Ovary (tissue), 9 donors: ENCODE measurements around the gene PLCB3. TPM values are rescaled to one million over a fixed set of nuclear protein-coding genes. Genes with fewer than 3 reads are reported as not detected.

ENCODE experiments used
- DNase-seq, 5 donors: peaks; one replicate each; pipeline ENCODE4 v3.0.0-alpha.2; 2019 to 2020
- H3K27ac ChIP-seq, 2 donors: fragments of 200-600 bp; one replicate each; pipeline versions ENCODE4 v1.5.1 to v1.8.0; 2019 to 2022
- H3K27me3 ChIP-seq: fragments of 200-600 bp; one replicate; pipeline ENCODE4 v1.8.0; 2022
- H3K36me3 ChIP-seq: fragments of 200-600 bp; sonication (generic); one replicate; pipeline ENCODE4 v1.5.1; 2019
- H3K4me1 ChIP-seq: one replicate; pipeline ENCODE4 v1.8.1; 2013; ENCODE audit warnings: mild to moderate bottlenecking, moderate library complexity; ENCODE audit not compliant: insufficient read depth
- H3K4me3 ChIP-seq: fragments of 200-600 bp; sonication (generic); one replicate; pipeline ENCODE4 v1.5.1; 2017
- H3K9me3 ChIP-seq, 2 donors: fragments of 200-600 bp in 1 of 2; sonication (generic) in 1 of 2; one replicate each; pipeline versions ENCODE4 v1.5.1 to v1.8.1; 2013 to 2019; ENCODE audit warnings: mild to moderate bottlenecking in 1 of 2, moderate library complexity in 1 of 2
- EP300 ChIP-seq: sonication (generic); formaldehyde crosslinking; IDR thresholded peaks from one replicate; pipeline ENCODE4 v1.6.1; 2017; ENCODE audit warnings: antibody characterized with exemption
- POLR2A ChIP-seq: fragments of 450-650 bp; IDR thresholded peaks from one replicate; pipeline ENCODE4 v1.6.1; 2017; ENCODE audit warnings: antibody characterized with exemption, mild to moderate bottlenecking, moderate library complexity
- WGBS, 3 donors: extraction: QIAGEN DNeasy Blood & Tissue Kit in 1 of 3; methylation state at CpG; one replicate each; pipeline versions ENCODE4 v1.1.5 to v1.1.7; 2013 to 2017; 5-methylcytosine and 5-hydroxymethylcytosine counted together
- intact Hi-C, 4 donors: fragments of 100-400 bp; cut with DNase I; formaldehyde crosslinking; loops; one replicate each; pipeline versions ENCODE4 v1.11.0 to v1.15.1; 2022 to 2023
- polyA plus RNA-seq, 2 donors: library from polyadenylated mRNA; stranded (reverse); fragments of 200-250 nt in 1 of 2; fragments of 350-450 nt in 1 of 2; fragmentation: Illumina TruSeq in 1 of 2; extraction: RNeasy Lipid Tissue Mini Kit (QIAGEN cat#74804) in 1 of 2; gene quantifications; one replicate each; pipeline ENCODE4 v1.2.3, GENCODE V29; 2013 to 2014
- total RNA-seq, 7 donors: library from RNA; depleted of rRNA in 2 of 7; stranded (reverse); fragments of >200 nt in 2 of 7; fragmentation: NEBNext Ultra II Directional in 3 of 7; extraction: Animal tissue kit (Norgen Biotek cat#: 25700) in 3 of 7; gene quantifications; one replicate each; pipeline versions ENCODE4 v1.1.0 to v1.2.4, GENCODE V29; 2016 to 2023
- TF ChIP-seq, protein P1 (sequence below), 3 donors: fragments of 450-650 bp in 2 of 3; fragments of 200-600 bp in 1 of 3; IDR thresholded peaks; one replicate each; pipeline versions ENCODE4 v1.5.1 to v1.8.0; 2016 to 2022; ENCODE audit warnings: antibody characterized with exemption in 3 of 3, mild to moderate bottlenecking in 1 of 3
- donor health status: DM: no; HTN: no; CAD: no; lungs with moderate emphysema.
- donor health status: DM: no; HTN: no; CAD: no.
- donor health status: Bipolar disorder and iron deficiency.
- donor health status: DM: yes; HTN: yes; CAD: no.
- donor health status: DM: no; HTN: no; CAD: no.
- donor health status: DM: yes; HTN: yes; CAD: no.

Gene PLCB3
- total and polyA plus RNA-seq, 9 donors, result 5.3 to 44.8 (median 29.1) TPM

DNA sequence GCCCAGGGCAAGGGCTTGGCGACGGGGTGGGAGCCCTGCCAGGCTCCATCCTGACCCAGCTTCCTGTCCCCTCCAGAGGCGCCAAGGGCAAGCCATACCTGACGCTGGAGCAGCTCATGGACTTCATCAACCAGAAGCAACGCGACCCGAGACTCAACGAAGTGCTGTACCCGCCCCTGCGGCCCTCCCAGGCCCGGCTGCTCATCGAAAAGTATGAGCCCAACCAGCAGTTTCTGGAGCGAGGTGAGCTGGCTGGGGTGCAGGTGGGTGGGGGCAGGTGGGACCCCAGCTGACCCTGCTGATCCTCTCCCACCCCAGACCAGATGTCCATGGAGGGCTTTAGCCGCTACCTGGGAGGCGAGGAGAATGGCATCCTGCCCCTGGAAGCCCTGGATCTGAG is 5.0 kb downstream of the PLCB3 start:
- no peaks in the 10 kb centered on the region for H3K9me3 ChIP-seq
- H3K4me1 ChIP-seq, result peaks cover 5% of the 10 kb centered on the region
- WGBS, 3 donors, result 81 to 85% (median 82%) methylated on average over 15 of the region's 15 CpGs
- no peaks in the 10 kb centered on the region for H3K27me3 ChIP-seq
- H3K27ac ChIP-seq, result no peak overlapping the region
- no peak for TF ChIP-seq POLR2A
- no peak for TF ChIP-seq EP300
- TF ChIP-seq, protein P1, sequence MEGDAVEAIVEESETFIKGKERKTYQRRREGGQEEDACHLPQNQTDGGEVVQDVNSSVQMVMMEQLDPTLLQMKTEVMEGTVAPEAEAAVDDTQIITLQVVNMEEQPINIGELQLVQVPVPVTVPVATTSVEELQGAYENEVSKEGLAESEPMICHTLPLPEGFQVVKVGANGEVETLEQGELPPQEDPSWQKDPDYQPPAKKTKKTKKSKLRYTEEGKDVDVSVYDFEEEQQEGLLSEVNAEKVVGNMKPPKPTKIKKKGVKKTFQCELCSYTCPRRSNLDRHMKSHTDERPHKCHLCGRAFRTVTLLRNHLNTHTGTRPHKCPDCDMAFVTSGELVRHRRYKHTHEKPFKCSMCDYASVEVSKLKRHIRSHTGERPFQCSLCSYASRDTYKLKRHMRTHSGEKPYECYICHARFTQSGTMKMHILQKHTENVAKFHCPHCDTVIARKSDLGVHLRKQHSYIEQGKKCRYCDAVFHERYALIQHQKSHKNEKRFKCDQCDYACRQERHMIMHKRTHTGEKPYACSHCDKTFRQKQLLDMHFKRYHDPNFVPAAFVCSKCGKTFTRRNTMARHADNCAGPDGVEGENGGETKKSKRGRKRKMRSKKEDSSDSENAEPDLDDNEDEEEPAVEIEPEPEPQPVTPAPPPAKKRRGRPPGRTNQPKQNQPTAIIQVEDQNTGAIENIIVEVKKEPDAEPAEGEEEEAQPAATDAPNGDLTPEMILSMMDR (IDR thresholded peaks at IDR 0.05), result no peak
- H3K36me3 ChIP-seq, result no peaks in the 10 kb centered on the region
- H3K4me3 ChIP-seq, result no peak overlapping the region
- intact Hi-C loops, result no loop called here
- DNase-seq, result no peak

GRCh38 chr11:64258356-64258755 is 7.0 kb downstream of the PLCB3 start:
- DNase-seq, result no peak
- Histone ChIP-seq H3K27ac (no peak overlapping the region), H3K9me3 (no peaks in the 10 kb centered on the region), H3K4me3 (no peak overlapping the region), H3K36me3 (no peaks in the 10 kb centered on the region), H3K27me3 (no peaks in the 10 kb centered on the region), H3K4me1 (no peaks in the 10 kb centered on the region)
- WGBS, 3 donors, result 86 to 94% (median 89%) methylated on average over 23 to 24 of the region's 24 CpGs
- TF ChIP-seq EP300 (no peak), POLR2A (no peak)
- TF ChIP-seq, protein P1 (IDR thresholded peaks at IDR 0.05), result no peak
- intact Hi-C loops, result no loop called here

DNA sequence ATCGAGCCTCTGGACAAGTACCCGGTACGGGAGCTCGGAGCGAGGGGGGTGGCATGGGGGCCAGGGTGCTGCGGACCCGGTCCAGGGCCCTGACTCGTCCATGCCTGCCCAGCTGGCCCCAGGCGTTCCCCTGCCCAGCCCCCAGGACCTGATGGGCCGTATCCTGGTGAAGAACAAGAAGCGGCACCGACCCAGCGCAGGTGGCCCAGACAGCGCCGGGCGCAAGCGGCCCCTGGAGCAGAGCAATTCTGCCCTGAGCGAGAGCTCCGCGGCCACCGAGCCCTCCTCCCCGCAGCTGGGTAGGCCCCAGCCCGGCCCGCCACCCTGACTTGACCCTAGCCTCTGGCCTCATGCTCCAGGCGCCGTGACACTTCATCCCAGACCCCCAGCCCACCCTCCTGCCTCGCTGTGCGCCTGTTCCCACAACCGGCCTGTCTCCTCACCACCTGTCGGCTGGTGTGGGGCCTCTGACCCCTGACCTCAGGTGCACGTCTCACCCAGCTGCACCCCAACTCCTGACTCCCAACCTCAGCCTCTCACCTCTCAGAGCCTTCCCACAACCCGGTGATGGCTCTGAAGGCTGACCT is 7.7 kb downstream of the PLCB3 start:
- H3K9me3 ChIP-seq, result no peaks in the 10 kb centered on the region
- 87 to 93% (median 88%) methylated on average over 31 to 32 of the region's 32 CpGs for WGBS, 3 donors
- intact Hi-C loops, result no loop called here
- H3K27me3 ChIP-seq, result no peaks in the 10 kb centered on the region
- no peaks in the 10 kb centered on the region for H3K36me3 ChIP-seq
- H3K27ac ChIP-seq, result no peak overlapping the region
- H3K4me1 ChIP-seq, result no peaks in the 10 kb centered on the region
- DNase-seq, result no peak
- TF ChIP-seq, protein P1 (IDR thresholded peaks at IDR 0.05), result no peak
- no peak for TF ChIP-seq EP300
- TF ChIP-seq POLR2A, result no peak
- H3K4me3 ChIP-seq, result no peak overlapping the region

DNA sequence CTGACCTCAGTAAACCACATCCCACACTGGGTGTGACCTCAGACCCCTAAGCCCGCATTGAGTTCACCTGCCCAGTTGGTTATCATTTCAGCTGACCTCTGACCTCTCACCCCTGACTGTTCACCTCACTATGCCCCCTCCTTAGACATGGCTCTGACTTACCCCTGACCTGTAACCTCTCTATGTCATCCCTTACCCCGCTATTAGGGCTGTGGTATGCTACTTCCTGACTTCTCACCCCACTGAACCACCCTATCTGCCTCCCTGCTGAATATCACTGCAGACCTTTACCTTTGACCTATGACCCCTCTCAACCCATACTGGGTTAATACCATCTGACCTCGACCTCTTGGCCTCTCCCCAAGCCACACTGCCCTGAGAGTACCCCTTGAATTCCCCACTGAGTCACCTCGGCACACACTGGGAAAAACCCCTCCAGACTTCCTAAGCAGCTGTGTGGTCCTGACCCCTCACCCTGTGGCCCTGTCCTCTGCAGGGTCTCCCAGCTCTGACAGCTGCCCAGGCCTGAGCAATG is 8.3 kb downstream of the PLCB3 start:
- H3K36me3 ChIP-seq, result no peaks in the 10 kb centered on the region

More for the DNA sequence above, 8.3 kb downstream of the PLCB3 start:
- TF ChIP-seq, protein P1 (IDR thresholded peaks at IDR 0.05), result no peak
- TF ChIP-seq EP300 (no peak), POLR2A (no peak)
- Histone ChIP-seq H3K4me1 (no peaks in the 10 kb centered on the region), H3K27ac (no peak overlapping the region), H3K9me3 (no peaks in the 10 kb centered on the region), H3K4me3 (no peak overlapping the region), H3K27me3 (no peaks in the 10 kb centered on the region)
- 80 to 86% (median 81%) methylated on average over 4 of the region's 4 CpGs for WGBS, 3 donors
- intact Hi-C loops, result loop anchor here in 2 of 4 donors (10.0 kb wide), 1 partner anchor 55 kb away; the partner anchor contains the start of gene FERMT3 (in 2 of the 2)
- DNase-seq, result no peak
